ENCODE results near the gene PRC1.
A peak's percentile ranks its signal among the peaks of the same experiment; 100 is the strongest.
"Not testable (repeated sequence)": the region's sequence is repeated elsewhere in the genome, so short reads cannot be mapped to it uniquely, and the experiment has no call there.

PRC1 gene

DNA sequence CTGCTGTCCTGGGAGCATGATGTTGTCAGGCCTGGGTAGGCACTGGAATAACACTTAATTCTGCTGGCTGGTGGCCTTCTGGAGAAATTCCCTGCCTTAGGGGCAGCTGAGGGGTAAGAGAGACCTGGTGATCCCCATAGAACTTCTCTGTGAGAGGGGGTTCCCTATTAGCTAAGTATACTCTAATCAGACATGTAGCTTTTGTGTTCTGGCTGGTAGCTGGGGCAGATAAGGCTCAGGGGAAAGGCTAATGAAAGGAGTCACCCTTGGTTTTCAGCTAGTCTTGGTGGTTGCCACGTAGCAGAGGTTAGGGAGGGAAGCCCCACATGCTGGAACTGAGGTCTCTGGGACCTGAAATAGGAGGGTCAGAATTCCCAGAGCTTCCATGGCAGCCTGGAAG lies 61.0 kb downstream of the PRC1 start:
- no peak for DNase-seq (ENCODE audit: low spot score)

DNA sequence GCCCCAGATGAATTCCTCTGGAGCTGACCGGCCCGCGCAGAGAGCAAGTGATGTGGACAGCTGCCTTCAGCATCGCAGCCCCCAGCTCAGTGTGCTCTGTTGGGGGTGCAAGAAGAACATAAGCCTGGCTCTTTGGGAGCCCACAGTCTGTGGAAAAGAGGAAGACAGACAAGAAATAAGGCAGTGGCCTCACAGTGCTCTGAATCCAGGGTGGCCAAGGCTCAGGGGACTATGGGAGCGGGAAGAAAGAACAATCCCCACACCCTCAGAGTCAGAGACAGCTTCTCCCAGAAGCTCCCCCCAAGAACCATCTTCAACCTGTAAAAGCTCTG lies 61.7 kb downstream of the PRC1 start:
- no peak for DNase-seq (ENCODE audit: low spot score)

DNA sequence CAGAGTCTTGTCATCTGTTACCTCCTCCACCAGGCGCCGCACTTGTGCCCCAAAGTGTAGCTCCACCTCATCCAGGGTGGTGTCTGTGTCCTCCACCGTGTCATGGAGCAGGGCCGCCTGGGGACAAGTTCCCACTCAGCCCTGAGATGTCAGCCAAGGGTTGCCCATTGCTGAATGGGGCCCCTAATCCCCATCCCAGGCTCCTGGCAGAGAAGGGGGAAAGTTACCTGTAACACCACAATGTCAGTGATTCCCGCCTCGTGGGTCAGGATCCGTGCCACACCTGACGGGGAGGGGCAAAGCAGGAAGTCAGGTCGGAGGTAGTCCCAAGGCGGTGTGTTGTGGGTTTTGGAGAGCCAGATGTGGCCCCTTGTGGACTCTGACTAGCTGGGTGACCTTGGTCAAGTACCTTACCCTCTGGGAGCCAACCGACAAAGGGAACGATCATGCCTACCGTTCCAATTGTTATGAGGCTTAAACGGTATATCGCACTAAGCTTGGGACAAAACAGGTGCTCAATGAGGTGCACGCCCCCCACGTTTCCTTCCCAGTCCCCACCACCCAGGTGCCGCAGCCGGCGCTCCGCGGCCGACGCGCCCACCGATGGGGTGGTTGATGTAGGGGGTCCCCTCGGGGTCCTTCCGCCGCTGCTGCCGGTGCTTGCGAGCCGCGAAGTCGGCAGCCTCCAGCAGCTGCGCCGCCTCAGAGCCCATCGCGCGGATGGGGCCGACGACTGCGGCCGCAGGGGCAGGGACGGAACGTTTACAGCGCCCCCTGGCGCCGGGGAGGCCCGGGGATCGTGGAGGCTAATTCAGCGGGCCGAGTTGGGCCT lies 62.3 kb downstream of the PRC1 start, which contains the start of gene HDDC3:
TSS of gene HDDC3 (minus strand) at position 722 of the 832 bp plus-strand sequence. CDS start at position 713, 9 bp downstream.
- peak; percentile 94 for DNase-seq (ENCODE audit: low spot score)

DNA sequence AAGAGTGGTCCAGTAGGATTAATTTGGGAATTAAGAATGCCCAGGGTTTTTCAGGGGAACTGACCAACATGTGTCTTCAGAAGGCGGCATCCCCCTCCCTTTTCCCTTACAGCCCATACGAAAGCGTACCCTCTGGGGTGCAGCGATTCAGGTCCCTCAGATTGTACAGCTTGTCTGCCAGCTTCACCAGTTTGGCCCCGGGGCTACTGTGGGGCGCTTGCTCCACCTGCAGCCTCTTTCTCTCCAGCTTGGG lies 62.8 kb downstream of the PRC1 start:
- no peak for DNase-seq (ENCODE audit: low spot score)

DNA sequence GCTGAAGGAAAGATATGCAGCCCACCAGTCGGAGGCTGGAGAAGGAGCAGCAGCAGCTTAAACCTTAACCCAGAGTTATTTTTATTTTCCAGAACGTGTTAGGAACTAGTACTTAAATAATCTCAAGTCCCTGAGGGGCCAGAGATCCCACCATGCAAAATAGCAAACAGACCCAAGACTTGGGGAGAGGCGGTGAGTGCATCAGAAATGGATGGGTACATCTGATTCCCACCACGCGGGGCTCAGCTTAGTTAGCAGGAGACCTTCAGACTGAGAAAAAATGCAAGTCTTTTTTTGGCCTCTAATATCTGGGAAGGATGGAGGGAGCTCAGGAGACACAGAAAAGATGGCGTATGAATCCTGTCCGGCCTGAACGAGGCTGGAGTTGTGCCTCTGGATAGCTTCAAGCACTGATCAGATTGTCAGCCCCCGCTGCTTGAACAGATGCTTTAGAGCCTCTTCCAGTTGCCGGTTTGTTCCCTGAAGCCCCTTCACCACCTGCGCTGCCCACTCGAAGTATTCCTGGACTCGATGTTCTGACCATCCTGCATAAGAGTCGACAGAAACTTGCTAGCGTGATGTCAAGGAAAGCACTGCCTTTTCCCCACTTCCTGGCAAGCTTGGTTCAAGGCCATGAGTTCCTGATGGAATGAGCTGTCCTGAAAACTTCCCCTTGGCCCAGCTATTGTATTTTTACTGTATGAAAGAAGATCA lies 63.3 kb downstream of the PRC1 start:
- no peak for DNase-seq (ENCODE audit: low spot score)

DNA sequence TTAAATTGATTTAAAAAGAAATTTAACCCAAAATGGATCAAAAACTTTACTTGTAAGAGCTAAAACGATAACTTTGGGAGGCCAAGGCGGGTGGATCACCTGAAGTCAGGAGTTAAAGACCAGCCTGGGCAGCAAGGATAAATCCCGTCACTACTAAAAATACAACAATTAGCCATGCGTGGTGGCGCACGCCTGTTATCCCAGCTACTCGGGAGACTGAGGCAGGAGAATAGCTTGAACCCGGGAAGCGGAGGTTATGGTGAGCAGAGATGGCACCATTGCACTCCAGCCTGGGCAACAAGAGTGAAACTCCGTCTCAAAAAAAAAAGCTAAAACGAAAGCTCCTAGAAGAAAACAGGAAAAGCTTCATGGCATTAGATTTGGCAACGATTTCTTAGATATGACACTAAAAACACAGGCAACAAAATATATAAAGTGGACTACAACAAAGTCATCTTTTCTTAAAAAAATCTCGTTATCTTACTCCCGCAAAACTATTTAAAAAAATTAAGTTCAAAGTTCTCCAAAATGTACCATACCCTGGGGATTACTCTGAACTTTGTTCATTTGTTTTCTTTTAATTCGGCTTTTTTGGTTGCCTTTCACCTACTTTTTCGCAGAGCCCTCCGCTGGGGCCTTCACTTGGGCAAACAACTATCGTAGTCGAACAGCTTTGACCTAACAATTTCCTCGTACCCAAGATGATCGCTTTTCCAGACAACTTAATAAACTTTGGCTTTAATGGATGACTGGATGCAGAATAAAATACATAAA lies 64.9 kb downstream of the PRC1 start:
- no peak for DNase-seq (ENCODE audit: low spot score)

DNA sequence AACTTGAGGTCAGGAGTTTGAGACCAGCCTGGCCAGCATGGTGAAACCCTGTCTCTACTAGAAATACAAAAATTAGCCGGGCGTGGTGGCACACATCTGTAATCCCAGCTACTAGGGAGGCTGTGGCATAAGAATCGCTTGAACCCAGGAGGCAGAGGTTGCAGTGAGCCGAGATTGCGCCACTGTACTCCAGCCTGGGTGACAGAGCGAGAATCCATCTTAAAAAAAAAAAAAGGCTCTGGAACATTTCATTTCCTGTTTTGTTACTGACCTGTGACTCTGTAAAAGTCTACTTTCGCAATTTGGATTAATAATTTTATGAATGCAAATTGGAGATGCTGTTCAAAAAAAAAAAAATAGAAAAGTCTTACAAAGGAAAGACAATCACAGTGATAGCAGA lies 66.2 kb downstream of the PRC1 start:
- not testable (repeated sequence) for DNase-seq (ENCODE audit: low spot score)

DNA sequence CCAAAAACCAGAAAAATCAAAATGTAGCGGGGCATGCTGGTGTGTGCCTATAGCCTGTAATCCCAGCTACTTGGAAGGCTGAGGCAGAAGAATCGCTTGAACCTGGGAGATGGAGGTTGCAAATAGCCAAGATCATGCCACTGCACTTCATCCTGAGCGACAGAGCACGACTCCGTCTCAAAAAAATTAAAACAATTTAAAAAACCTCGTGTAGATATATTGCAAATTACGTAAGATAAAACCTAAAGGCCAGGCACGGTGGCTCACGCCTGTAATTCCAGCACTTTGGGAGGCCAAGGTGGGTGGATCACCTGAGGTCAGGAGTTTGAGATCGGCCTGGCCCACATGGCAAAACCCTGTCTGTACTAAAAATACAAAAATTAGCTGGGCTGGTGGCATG lies 67.6 kb downstream of the PRC1 start:
- not testable (repeated sequence) for DNase-seq (ENCODE audit: low spot score)

DNA sequence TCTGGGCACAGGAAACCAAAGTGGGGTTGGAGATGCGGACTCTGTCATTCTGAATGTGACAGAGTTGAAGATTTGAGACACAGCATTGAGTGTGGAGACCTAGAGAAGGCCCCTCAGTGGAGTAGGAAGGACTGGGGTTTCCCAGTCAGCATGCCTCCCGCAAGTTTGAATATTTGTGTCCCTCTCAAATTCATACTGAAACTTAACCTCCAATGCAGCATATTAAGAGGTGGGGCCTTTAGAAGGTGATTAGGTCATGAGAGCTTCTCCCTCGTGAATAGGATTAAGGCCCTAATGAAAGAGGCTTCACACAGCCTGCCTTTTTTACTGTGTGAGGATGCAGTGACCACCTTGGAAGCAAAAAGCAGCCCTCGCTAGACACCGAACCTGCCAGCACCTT lies 70.0 kb downstream of the PRC1 start:
- no peak for DNase-seq (ENCODE audit: low spot score)

DNA sequence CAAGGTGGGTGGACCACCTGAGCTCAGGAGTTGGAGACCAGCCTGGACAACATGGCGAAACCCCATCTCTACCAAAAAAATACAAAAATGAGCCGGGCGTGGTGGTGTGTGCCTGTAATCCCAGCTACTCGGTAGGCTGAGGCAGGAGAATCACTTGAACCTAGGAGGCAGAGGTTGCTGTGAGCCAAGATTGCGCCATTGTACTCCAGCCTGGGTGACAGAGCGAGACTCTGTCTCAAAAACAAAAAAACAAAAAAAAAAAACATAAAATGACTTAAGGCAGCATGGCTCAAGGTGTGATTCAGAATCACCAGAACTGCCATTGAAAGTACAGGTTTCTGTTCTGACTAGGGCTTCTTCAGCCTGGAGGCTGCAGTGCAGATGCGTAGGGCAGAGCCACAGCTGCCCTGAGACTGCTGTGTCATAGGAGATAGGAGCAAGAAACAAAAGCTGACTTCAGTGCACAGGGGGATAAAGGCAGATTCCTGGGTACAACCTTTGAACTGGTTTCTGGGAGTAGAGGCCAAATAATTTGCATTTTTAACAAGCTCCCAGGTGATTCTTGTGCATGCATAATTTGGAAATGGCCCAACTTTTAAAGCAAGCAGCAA lies 71.5 kb downstream of the PRC1 start:
- DNase-seq (ENCODE audit: low spot score), result peak; percentile 30

DNA sequence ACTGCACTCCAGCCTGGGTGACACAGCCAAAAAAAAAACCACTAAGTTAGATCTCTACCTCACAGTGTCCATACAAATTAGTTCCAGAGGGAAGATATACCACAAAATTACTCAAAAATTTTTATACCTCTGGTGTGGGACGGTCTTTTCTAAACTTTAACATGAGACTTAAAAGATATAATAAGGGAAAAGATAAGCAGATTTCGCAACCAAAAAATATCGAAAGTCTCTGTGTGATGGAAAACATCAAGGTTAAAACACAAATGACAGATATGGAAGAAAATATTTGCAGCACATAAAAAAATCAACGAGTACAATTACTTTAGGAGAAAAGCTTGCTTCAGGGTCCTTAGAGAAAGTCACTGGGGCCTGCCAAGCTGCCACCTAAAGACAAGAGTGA lies 72.4 kb downstream of the PRC1 start:
- DNase-seq (ENCODE audit: low spot score), result no peak

DNA sequence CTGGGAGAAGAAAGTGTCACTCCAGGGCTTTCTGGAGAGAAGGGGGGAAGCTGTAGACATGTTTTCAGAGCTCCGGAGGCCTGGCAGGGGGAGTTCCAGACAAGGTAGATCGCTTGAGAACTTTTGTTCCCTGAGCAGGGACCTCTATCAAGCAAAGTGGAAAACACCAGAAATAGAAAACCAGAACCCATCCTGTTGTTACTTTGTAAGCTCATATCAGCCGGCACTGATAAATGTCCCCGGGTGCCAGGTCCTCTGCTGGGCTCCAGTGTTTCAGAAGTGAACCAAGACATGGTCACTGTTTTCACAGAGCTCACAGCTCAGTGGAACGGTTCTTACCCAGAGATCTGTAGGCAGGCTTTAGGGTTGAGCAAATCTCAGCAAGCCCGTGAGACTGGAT lies 75.5 kb downstream of the PRC1 start:
- DNase-seq (ENCODE audit: low spot score), result no peak

DNA sequence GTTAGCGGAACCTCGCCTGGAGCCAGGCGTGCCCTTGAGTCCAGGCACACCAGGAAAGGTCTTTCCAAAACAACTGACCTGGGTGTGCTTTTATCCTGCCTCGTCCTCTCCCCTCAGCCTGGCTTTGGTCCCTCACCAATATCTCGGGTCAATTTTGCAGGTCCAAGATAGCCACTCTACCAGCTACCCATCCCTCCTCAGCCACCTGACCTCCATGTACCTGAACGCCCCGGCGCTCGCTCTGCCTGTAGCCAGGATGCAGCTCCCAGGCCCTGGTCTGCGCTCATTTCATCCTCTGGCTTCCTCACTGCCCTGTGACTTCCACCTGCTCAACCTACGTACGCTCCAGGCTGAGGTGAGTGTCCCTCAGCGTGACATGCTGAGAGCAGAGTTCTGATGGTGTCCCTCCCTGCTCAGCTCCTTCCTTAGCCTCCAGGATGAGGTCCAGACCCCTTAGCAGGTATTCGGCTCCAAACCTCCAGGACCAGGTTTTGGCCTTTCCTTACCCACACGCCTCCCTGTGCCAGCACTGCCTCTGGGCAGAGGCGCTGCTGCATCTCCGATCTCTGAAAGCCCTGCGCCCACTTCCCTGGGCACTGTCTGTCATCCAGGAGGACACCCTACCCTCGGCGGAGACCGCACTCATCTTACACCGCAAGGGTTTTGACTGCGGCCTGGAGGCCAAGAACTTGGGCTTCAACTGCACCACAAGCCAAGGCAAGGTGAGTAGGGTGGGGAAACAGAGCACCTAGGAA lies 76.1 kb downstream of the PRC1 start:
- peak; percentile 22 for DNase-seq (ENCODE audit: low spot score)

DNA sequence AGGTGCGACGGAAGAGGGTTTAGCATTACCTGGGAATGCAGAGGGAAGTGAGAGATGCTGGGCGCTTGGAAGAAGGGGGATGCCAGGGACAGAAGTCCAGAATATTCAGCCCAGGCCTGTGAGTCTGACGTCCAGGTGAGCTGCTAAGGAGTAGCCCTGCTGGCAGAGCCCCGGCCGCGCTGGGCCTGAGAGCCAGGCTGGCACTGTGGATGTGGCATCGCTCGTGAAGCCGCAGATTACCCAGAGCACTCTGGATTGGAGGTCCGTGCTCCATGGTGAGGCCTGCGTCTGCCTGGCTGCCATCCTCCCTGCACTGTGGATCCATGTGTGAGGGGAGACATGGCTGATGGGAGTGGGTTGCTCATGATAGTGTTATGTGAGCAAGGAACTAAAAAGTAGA lies 76.8 kb downstream of the PRC1 start:
- peak; percentile 20 for DNase-seq (ENCODE audit: low spot score)

DNA sequence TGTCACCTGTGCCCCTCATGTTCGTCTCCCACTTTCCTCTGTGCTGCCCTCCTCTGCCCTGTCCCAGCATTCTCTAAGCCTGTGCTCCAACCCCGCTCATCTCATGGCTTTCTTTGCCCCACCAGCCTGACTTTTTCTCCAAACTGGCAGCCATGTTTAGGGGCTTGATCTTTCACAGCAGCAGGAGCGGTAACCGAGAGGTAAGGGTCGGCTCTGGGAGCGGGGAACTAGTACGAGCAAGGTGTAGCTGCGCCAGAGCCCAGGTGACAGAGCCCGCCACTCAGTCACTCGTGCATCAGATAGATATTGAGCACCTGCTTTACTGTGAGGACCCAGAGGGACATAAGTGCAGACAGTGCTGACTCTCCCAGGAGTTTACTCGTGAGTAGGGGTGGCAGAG lies 77.9 kb downstream of the PRC1 start:
- DNase-seq (ENCODE audit: low spot score), result no peak

Measured in ecto neural progenitor cell (in vitro differentiated cells).